ENCODE measurements around the gene PNP.
A peak's percentile ranks its signal among the peaks of the same experiment; 100 is the strongest.

PNP gene

GRCh38 chr14:20455355-20456300 is 13.6 kb upstream of the PNP start:
- DNase-seq (ENCODE audit: low read depth in 3 of 3): no peak

GRCh38 chr14:20456971-20457370 is 12.2 kb upstream of the PNP start:
- no peak for DNase-seq (ENCODE audit: low read depth in 3 of 3)

- DNase-seq (ENCODE audit: low read depth in 3 of 3): no peak
Observed at GRCh38 chr14:20458031-20458789, 11.0 kb upstream of the PNP start.

GRCh38 chr14:20460458-20461224 is 8.6 kb upstream of the PNP start:
- peak in 1 of 3 experiments; percentile 38 for DNase-seq (ENCODE audit: low read depth in 3 of 3)

- peak; percentile 96 to 98 (median 97) for DNase-seq (ENCODE audit: low read depth in 3 of 3)
Observed at GRCh38 chr14:20461225-20462141, 7.7 kb upstream of the PNP start, which contains the start of gene PIP4P1. Gene PIP4P1 (minus strand): TSS chr14:20461434. CDS start chr14:20461325, 109 bp downstream.

- no peak for DNase-seq (ENCODE audit: low read depth in 3 of 3)
Observed at GRCh38 chr14:20468764-20469241, 403 bp upstream of the PNP start.

- DNase-seq (ENCODE audit: low read depth in 3 of 3): peak; percentile 36 to 53 (median 52)
Observed at GRCh38 chr14:20469890-20470602, 840 bp downstream of the PNP start.

GRCh38 chr14:20470603-20470901 is 1.3 kb downstream of the PNP start:
- no peak for DNase-seq (ENCODE audit: low read depth in 3 of 3)

- no peak for DNase-seq (ENCODE audit: low read depth in 3 of 3)
Observed at GRCh38 chr14:20472536-20473169, 3.4 kb downstream of the PNP start.

- no peak for DNase-seq (ENCODE audit: low read depth in 3 of 3)
Observed at GRCh38 chr14:20476776-20477175, 7.6 kb downstream of the PNP start.

- no peak for DNase-seq (ENCODE audit: low read depth in 3 of 3)
Observed at GRCh38 chr14:20477211-20477876, 8.1 kb downstream of the PNP start.

GRCh38 chr14:20478894-20479293 is 9.7 kb downstream of the PNP start:
- DNase-seq (ENCODE audit: low read depth in 3 of 3): no peak

GRCh38 chr14:20482382-20482781 is 13.2 kb downstream of the PNP start:
- no peak for DNase-seq (ENCODE audit: low read depth in 3 of 3)

GRCh38 chr14:20485900-20486299 is 16.7 kb downstream of the PNP start:
- DNase-seq (ENCODE audit: low read depth in 3 of 3): no peak

- DNase-seq (ENCODE audit: low read depth in 3 of 3): no peak
Observed at GRCh38 chr14:20486684-20487395, 17.6 kb downstream of the PNP start.

GRCh38 chr14:20487396-20487725 is 18.2 kb downstream of the PNP start:
- no peak for DNase-seq (ENCODE audit: low read depth in 3 of 3)

- DNase-seq (ENCODE audit: low read depth in 3 of 3): no peak
Observed at GRCh38 chr14:20489093-20489994, 20.1 kb downstream of the PNP start.

GRCh38 chr14:20490563-20490962 is 21.4 kb downstream of the PNP start:
- no peak for DNase-seq (ENCODE audit: low read depth in 3 of 3)

Data from stimulated activated CD4-positive, alpha-beta T cell treated with anti-CD3 and anti-CD28 coated beads, TNF-alpha, amount 100 ng/mL, for 24 hours (primary cell).